GM21737 (cell line): ENCODE results near the gene GSTM5.
"Not testable (repeated sequence)": the region's sequence is repeated elsewhere in the genome, so short reads cannot be mapped to it uniquely, and the experiment has no call there.

Experiments
- ATAC-seq: cut with Tn5 transposase; IDR thresholded peaks from one replicate; pipeline ENCODE4 v1.9.1; 2021; ENCODE audit warnings: mild to moderate bottlenecking, moderate library complexity; ENCODE audit not compliant: unreplicated experiment

The GSTM5 gene

DNA sequence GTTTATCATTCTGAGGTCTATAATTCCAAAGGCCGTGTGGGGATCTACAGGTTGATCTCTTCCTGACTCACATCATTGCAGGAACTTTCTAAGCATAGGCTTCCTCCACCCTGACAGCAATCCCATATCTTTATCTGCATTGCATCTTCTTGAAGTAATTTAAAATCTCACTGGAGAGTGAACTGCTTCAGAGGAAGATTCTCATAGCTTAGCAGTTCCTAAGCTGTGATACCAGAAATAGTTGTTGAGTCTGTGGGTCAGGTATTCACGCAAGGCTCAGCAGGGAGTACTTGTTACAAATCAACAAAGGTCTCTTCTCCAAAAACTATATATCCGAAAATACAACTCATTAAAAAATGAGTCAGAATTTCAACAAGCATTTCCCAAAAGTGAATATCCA lies 16.9 kb upstream of the GSTM5 start:
- not testable (repeated sequence) for ATAC-seq

DNA sequence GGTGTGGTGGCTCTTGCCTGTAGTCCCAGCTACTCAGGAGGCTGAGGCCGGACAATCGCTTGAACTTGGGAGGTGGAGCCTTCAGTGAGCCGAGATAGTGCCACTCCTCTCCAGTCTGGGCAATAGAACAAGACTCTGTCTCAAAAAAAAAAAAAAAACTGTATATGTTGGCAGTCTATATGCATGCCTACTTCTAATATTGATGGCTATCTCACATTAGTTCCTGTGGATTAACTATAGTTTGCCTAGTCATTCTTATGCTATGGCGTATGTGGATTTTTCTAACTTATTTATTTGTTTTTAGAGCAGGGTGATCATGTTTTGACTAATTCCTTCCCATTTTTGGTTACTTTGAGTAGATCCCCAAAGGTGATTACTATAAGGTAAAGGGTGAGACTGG lies 15.0 kb upstream of the GSTM5 start:
- no peak for ATAC-seq

DNA sequence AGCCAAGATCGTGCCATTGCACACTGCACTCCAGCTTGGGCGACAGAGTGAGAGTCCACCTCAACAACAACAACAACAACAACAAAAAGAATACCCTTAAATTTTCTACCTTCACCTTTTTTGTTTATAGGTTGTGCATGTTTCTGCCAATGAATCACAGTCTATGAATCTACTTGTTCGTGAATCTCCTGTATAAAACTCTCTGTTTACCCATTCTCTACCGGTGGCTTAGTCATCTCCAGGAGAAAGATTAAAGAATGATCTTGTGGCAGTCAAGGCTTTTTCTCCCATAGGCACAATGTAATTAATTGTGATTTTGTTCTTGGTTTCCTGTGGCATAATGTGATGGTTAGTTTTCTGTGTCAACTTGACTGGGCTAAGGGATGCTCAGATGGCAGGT lies 14.2 kb upstream of the GSTM5 start:
- ATAC-seq = not testable (repeated sequence)

DNA sequence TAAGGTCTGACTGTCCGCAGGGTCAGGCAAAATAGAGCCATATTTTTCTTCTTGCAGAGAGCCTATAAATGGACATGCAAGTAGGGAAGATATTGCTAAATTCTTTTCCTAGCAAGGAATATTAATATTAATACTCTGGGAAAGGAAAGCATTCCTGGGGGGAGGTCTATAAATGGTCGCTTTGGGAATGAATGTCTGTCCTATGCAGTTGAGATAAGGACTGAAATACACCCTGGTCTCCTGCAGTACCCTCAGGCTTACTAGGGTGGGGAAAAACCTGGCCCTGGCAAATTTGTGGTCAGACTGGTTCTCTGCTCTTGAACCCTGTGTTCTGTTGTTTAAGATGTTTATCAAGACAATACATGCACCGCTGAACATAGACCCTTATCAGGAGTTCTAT lies 9.1 kb upstream of the GSTM5 start:
- ATAC-seq = not testable (repeated sequence)

DNA sequence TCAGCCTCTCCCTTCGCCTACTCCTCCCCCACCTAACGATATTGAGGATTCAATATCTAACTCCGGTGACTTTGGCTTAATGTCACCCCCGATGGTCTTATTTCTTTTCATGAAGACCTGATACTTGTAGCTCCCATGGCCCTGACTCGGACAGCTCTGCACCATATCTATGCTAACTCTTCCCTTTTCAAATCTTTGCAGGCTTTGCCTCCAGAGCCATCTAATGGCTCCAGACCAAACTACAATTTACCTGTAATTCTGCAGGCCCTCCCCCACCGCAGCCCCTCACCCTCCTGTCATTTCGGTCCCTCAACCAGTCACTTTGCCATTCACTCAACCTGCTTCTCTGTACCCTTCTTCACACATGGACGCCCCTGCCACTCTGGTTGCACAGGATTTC lies 7.9 kb upstream of the GSTM5 start:
- ATAC-seq = no peak

DNA sequence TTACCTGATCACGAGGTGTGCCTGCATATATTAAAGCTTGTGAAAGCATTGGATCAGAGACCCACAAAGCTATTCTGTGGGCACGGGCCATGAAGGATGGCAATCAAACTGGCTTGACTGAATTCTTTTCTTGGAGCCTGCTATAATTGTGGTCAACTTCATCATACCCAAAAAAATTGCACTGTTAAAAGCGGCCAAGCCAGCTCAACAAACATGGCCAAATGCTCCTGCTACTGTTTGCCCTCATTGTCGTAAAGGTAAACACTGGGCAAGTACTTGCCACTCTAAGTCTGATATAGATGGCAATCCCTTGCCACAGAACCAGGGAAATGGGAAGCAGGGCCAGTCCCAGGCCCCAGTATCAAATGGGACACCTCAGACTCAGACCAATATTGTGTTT lies 6.6 kb upstream of the GSTM5 start:
- no peak for ATAC-seq

DNA sequence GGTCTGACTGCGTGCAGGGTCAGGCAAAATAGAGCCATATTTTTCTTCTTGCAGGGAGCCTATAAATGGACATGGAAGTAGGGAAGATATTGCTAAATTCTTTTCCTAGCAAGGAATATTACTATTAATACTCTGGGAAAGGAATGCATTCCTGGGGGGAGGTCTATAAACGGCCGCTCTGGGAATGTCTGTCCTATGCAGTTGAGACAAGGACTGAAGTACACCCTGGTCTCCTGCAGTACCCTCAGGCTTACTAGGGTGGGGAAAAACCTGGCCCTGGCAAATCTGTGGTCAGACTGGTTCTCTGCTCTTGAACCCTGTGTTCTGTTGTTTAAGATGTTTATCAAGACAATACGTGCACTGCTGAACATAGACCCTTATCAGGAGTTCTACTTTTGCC lies 3.1 kb upstream of the GSTM5 start:
- not testable (repeated sequence) for ATAC-seq

DNA sequence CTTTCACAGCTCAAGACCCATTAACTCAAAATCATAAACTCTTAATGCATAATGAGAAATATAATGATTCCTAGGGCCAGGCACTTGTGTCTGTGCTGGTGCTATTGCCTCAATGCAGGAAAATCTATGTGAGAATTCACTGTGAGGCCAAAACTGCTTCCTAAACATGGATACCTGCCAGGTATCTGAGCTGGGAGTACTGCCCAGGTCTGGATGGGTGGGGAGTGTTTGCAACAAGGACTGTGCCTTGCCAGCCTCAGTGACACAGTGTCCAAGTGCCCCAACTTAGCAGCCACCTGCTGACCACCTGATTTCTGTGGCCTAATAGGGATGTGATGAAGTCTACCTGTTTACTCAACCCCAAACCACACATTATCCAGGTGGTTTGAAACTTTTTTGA lies 2.2 kb upstream of the GSTM5 start:
- not testable (repeated sequence) for ATAC-seq

DNA sequence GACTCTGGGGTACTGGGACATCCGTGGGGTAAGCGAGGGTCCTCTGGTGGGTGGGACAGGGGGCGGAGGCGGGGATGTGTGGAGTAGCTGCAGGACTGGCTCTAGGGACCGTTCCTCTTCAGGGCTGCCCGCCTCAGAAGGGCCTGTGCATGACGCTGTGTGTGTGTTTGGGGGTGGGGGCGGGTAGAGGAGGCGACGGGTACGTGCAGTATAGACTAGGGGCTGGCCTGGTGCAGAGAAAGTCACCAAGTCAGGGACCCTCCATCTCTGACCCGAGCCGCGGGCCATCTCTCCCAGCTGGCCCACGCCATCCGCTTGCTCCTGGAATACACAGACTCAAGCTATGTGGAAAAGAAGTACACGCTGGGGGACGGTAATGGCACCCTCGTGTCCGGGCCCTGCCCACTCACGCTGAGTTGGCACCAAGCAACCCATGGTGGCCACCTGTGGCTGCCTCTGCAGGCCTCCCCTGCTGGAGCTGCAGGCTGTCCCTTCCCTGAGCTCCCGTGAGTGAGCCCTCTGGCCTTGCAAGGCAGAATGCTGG lies 342 bp downstream of the GSTM5 start:
- no peak for ATAC-seq

DNA sequence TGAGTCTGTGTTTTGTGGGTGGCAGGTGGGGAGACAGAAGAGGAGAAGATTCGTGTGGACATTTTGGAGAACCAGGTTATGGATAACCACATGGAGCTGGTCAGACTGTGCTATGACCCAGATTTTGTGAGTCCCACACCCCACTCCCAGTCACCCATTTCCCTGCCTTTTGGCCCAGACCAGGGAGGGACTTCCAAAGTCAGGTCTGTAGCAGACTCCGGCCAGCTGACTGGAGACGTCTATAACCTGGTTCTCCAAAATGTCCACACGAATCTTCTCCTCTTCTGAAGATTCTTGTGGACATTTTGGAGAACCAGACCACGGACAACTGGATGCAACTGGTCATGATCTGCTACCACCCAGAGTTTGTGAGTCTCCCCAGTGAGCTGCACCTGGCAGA lies 1.6 kb downstream of the GSTM5 start:
- ATAC-seq = no peak

DNA sequence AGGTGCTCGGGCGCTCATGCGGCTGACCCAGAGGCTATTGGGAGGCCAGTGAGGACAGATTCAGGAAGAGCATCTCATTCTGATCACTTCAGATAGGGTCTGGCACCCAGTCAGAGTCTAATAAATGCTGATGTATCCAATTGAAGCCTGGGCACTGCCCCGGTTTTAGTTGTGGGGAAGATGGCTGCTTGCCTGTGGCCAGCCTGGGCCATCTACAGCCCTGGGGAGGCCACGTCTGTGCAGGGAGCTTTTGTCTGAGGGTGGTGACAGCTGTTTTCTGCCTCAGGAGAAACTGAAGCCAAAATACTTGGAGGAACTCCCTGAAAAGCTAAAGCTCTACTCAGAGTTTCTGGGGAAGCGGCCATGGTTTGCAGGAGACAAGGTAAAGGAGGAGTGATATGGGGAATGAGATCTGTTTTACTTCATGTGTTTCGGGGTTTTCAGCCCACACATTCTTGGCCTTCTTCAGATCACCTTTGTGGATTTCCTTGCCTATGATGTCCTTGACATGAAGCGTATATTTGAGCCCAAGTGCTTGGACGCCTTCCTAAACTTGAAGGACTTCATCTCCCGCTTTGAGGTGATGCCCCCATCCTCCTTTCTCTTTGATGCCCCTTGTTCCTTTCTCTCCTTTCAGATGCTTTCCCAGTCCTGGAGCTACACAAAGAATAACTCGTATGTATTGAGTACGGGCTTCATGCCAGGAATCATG lies 2.8 kb downstream of the GSTM5 start:
- no peak for ATAC-seq

DNA sequence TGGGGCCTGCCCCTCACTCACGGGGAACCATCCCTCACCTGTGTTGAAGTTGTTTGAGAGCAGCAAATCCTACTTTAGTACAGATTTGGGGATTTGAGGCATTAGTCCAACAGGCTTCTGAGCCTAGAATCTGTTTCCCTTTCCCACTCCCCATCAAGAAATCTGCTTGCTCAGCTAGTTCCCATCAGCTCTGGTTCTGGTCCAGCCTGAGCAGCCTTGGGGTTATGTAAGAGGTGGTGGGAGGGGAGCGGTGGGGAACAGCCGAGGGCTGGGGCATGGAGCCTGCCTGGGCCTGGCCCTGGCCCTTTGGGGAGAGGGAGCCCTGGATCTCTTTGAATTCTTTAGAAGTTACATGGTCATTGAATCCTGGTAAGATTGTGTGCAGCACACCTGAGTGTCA lies 4.1 kb downstream of the GSTM5 start:
- ATAC-seq = no peak

DNA sequence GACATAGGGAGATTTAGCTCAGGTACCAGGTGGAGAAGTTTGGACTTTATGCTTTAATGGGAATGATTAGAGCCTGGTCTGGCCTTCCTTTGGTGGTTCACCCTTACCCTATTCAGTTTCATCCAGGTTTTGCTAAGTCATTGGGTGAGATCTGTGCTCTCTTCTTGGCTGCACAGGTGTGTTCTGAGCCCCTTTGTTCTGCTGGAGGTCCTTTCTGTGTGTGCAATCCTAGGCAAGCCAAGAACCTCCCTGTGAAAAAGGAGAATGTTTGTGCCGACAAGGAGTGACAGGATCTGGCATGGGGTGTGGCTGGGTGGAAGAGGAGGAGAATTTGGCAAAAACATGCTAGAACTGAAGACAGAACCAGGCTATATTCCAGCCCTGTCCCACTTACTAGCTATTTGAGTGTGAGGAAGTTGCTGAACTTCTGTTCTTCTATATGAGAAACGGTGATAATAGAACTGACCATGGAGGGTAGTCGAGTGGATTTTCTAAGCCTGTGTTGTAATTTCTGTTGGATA lies 4.6 kb downstream of the GSTM5 start:
- ATAC-seq = no peak

DNA sequence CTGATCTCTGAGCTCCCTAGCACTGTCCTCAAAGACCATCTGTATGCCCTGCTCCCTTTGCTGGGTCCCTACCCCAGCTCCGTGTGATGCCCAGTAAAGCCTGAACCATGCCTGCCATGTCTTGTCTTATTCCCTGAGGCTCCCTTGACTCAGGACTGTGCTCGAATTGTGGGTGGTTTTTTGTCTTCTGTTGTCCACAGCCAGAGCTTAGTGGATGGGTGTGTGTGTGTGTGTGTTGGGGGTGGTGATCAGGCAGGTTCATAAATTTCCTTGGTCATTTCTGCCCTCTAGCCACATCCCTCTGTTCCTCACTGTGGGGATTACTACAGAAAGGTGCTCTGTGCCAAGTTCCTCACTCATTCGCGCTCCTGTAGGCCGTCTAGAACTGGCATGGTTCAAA lies 5.7 kb downstream of the GSTM5 start:
- ATAC-seq = no peak

DNA sequence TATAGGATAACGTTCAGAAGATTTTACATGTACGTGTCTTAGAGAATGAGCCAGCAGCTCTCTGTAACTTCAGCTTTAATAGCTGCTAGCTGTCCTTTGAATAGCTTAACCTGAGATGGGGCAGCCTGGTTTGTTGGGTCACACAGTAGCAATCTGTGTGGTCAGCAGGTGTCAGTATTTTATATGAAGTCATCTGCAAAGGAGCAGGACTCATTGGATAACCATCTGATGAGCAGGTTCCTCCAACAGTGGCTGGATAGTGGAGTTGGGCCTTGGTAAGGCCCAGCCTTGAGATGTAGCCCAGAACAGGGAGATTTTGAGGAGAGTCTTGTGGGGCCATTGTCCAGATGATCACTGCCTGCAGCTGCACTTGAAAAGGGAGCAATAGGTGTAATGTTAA lies 6.4 kb downstream of the GSTM5 start:
- no peak for ATAC-seq

DNA sequence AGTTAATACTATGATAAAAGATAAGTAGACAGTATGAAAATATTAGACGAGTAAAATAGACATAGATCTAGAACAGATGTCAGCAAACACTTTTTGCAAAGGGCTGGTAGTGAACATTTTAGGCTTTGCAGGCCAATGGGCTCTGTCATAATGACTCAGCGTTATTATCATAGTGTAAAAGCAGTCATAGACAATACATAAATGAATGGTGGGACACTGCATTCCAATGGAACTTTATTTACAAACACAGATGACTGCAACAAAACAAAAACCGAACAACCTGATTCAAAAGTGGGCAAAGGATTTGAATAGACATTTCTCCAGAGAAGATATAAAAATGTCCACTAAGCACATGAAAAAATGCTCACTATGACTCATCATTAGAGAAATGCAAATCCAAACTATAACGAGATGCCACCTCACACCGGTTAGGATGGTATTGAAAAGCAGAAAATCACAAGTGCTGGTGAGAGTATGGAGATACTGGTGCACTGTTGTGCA lies 7.3 kb downstream of the GSTM5 start:
- ATAC-seq = no peak

DNA sequence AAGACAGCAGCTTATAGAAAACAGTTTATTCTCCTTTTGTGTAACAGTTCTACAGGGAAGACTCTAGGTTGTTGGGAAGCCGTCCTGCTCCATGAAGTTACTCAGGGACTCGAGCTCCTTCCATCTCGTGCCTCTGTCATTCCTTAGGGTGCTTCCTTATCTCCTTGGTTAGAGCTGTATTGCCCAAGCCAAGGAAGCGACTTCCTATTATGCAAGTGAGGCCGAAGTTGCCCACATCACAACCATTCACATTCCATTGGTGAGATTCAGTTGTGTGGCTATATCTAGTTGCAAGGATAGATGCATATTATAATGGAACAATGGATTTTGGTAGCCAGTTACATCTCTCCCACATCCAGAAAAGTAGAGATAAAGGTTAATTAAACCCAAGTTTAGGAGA lies 9.0 kb downstream of the GSTM5 start:
- ATAC-seq = no peak

DNA sequence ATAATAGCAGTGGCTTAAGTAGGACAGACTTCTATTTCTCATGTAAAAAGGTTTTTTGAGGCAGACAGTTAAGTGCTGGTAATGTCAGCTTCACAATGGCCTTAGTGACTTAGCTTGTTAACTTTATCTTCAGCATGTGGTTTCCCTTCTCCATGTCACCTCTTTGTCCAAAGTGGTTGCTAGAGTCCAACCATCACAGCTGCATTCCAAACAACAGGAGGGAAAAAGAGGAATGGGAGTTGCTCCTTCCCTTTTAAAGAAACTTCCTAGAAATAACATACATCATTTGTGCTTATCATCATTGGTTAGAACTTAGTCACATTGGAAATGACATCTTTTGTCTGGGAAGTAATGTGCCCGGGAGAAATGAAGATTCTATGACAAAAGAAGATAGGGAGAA lies 9.9 kb downstream of the GSTM5 start:
- ATAC-seq = no peak

DNA sequence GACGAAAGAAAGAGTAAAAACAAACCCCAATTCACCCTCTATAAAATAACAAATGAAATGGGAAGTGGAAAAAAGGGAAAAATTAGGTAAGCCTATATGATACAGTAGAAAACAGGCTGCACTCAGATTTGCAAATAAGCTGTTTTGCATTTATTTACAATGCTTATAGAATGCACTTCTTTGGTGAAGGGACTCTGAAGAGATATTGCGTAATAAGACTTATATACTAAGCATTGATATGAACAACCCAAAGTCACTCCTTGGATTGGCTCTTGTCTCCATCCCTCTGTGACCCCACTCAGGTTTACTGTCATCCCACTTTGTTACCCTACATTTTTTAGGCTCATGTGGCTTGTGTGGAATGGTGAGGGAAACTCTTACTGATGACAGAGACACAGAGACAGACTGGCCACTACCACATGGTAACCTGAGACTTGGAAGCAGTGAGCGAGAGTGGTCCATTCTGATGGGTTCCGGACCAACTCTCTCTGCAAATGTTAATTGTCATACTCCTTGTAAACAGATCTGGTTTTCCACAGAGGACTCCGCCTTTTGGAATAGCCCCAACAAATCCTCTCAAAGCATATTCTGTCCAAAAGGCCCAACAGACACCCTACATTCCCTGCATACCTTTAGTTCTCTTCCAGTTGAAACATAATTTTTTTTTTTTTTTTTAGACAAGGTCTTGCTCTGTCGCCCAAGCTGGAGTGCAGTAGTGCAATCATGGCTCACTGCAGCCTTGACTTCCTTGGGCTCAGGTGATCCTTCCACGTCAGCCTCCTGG lies 11.0 kb downstream of the GSTM5 start:
- ATAC-seq = no peak

DNA sequence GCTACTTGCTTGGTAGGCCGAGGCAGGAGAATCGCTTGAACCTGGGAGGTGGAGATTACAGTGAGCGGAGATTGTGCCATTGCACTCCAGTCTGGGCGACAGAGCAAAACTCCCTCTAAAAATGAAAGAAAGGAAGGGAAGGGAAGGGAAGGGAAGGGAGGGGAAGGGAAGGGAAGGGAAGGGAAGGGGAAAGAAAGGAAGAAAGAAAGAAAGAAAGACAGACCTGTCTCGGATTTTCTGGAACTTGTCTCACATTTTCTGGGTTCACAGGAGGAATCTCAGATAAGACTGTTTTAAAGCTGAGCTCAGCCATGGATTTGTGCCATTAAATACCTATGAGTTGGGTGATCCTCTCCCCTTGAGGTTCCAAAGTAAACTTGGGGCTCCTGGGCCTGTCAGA lies 12.9 kb downstream of the GSTM5 start:
- no peak for ATAC-seq

DNA sequence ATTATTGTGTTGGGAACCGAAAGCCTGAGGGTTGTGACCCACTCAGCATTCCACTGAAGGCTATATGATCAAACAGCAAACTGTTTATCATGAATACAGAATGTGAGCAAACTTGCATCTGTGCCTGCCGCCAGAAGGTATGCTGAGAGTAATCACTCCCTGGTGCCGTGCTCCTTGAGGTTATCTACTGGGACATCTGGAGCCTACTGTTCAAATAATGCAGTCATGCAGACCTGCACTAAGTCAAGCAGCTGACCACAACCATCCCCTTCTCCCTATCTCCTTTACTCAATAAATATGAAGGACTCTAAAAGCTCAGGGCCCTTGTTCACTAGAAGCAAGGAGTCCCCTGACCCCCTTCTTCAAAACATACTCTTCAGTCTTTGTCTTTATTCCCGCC lies 13.5 kb downstream of the GSTM5 start:
- ATAC-seq = no peak

DNA sequence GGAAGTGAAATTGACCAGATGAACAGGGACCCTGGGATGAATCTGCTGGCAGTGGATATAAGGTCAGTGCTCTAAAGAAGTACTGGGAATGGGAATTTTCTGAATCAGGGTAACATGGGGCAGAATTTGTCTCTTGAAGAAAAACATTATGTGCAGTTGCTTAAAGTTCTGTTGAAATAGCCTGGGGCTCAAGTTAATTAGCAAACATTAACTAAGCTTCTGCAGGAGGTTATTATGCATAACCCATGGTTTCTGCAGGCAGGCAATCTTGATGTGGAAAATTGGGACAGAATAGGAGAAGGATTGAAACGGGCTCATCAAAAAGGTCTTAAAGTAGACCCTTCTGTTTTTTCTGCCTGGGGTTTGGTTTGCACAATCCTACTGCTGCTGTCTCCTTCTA lies 14.0 kb downstream of the GSTM5 start:
- ATAC-seq = no peak
